GM21381 (cell line): ENCODE data around the gene PEX11A.

Experiments
- ATAC-seq: cut with Tn5 transposase; IDR thresholded peaks from one replicate; pipeline ENCODE4 v1.9.1; 2021; ENCODE audit warnings: mild to moderate bottlenecking, moderate library complexity; ENCODE audit not compliant: unreplicated experiment

PEX11A gene

GRCh38 chr15:89656116-89656815, 34.3 kb downstream of the PEX11A start:
- ATAC-seq: no peak

- no peak for ATAC-seq
Measured at GRCh38 chr15:89654847-89655805, 35.4 kb downstream of the PEX11A start, which contains the start of gene KIF7. KIF7 (minus strand) TSS chr15:89655467; CDS start chr15:89652930, 2,537 bp downstream.

- ATAC-seq: no peak
Measured at GRCh38 chr15:89654301-89654761, 36.2 kb downstream of the PEX11A start.

GRCh38 chr15:89653578-89653977, 37.0 kb downstream of the PEX11A start:
- no peak for ATAC-seq

GRCh38 chr15:89652666-89653065, 37.9 kb downstream of the PEX11A start:
- ATAC-seq: no peak

GRCh38 chr15:89652131-89652530, 38.4 kb downstream of the PEX11A start:
- no peak for ATAC-seq

GRCh38 chr15:89649716-89650115, 40.8 kb downstream of the PEX11A start:
- no peak for ATAC-seq

GRCh38 chr15:89649013-89649625, 41.4 kb downstream of the PEX11A start:
- no peak for ATAC-seq

- no peak for ATAC-seq
Measured at GRCh38 chr15:89648106-89649012, 42.2 kb downstream of the PEX11A start.

GRCh38 chr15:89647191-89647851, 43.2 kb downstream of the PEX11A start:
- no peak for ATAC-seq

- ATAC-seq: no peak
Measured at GRCh38 chr15:89646416-89647141, 44.0 kb downstream of the PEX11A start.

GRCh38 chr15:89645680-89646079, 44.9 kb downstream of the PEX11A start:
- ATAC-seq: no peak

- ATAC-seq: no peak
Measured at GRCh38 chr15:89642106-89642505, 48.4 kb downstream of the PEX11A start.

- no peak for ATAC-seq
Measured at GRCh38 chr15:89641053-89641452, 49.5 kb downstream of the PEX11A start.

- no peak for ATAC-seq
Measured at GRCh38 chr15:89640245-89640644, 50.3 kb downstream of the PEX11A start.

GRCh38 chr15:89633585-89633984, 57.0 kb downstream of the PEX11A start:
- no peak for ATAC-seq

- no peak for ATAC-seq
Measured at GRCh38 chr15:89632563-89633430, 57.8 kb downstream of the PEX11A start.

GRCh38 chr15:89631902-89632264, 58.7 kb downstream of the PEX11A start:
- ATAC-seq: no peak
